Stimulated activated CD8-positive, alpha-beta memory T cell treated with anti-CD3 and anti-CD28 coated beads, Interleukin-15, amount 100 ng/mL, for 24 hours (primary cell): ENCODE results near the gene PHYHIPL.
"Not testable (repeated sequence)": the region's sequence is repeated elsewhere in the genome, so short reads cannot be mapped to it uniquely, and the experiment has no call there.

Experiments used
- DNase-seq: peaks from one replicate; pipeline ENCODE4 v3.0.0-alpha.2; 2020; ENCODE audit warnings: low read depth

PHYHIPL gene

DNA sequence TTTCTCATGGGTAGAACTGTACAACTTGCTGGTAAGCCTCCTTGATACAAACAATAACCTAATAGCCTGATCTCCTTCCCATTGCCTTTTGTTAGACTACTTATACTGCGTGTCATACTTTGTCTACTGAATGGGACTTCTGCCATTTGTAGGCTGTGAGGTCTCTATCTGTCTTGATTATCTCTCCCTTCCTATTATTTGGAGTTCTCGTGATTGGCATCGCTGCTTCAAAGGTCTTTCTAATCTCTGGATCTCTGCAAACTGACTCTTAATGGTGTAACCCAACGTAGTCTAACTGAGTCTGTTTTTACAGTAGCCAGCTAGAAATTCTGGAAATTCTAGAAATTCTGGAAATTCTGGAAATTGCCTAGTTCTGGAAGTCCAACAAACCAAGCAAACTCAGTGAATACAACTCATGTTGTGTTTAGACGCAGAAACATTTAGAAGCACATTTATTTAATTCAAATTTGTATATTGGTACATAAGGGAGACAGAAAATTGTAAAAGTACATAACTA is 29.8 kb downstream of the PHYHIPL start:
- DNase-seq = no peak

DNA sequence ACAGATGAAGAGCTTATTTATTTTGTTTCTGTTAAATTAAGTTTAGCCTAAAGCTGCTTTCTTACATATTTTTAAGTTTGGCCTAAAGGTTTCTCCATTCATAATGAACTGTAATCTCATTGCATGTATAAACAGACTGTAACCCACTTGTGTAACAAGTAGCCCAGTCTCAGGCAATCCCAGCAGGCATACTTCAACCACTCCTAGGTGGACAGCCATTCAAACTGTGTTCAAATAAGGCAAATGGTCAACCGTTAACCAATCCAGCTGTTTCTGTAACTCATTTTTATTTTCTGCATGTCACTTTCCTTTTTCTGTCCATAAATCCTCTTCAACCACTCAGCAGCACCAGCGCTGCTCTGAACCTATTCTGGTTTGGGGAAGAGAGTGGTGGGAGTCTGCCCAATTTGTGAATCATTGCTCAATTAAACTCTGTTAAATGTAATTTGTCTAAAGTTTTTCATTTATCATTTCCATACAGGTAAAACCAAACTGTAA is 35.9 kb downstream of the PHYHIPL start:
- no peak for DNase-seq

DNA sequence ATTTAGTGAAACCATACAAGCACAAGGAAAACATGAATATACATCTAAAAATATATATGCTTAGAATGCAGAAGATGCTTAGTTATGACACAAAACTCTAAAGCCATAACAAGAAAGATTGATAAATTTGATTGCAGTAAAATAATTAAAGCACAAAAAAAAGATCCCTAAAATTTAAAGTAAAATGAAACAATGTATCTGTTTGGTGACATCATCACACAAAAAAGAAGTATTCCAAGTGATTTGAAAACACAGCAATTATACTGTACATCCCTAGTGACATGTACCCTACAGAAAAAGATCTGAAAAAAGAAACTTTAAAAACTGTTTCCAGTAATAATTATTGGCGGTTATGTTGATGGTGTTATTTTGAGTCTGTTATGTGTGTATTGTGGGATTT is 37.7 kb downstream of the PHYHIPL start:
- DNase-seq = no peak

DNA sequence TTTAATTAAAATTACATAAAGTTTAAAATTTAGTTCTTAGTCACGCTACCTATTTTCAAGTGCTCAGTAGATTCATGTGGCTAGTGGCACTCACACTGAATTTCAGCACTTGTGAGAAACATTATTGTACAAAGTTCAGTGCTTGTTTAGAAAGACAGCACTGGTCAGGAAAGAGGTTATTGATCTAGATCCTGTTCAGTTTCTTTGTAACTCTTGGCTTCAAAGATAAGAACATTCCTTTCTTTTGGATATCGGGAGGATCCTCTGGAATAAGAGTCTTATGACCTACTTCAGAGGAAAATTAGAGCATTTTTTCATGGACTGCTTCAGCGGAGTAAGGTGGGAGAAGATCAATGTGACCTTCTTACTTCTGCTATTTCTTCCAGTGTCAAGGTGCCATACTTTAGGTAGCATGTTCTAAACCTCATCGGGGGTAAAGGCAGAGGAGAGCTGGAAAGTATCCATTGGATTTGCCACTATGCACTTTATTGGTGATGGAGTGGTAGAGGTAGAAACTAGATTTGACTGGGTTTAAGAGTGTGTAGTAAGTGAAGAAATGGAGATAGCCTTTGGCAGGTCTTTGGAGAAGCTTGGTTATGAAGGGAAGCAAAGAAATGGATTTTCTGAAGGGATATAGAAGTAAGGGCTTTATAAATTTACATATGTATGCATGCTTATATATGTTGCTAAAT is 39.9 kb downstream of the PHYHIPL start:
- DNase-seq = no peak

DNA sequence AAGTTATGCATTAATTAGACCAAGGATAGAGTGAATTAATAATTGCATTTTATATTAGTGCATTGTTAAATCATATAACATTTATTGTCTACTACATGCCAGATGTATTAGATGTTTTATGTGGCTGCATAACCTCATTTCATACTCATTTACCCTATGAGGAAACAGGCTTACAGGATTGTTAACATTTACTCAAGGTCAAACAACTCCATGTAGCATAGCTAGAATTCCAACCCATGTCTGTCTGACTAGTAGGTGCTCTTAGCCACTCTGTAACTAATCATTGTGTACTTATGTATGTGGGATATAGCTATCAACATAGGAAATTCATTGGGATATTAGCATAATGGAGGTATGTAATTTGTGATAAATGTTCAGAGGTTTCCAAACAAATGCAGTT is 46.3 kb downstream of the PHYHIPL start:
- DNase-seq = no peak

DNA sequence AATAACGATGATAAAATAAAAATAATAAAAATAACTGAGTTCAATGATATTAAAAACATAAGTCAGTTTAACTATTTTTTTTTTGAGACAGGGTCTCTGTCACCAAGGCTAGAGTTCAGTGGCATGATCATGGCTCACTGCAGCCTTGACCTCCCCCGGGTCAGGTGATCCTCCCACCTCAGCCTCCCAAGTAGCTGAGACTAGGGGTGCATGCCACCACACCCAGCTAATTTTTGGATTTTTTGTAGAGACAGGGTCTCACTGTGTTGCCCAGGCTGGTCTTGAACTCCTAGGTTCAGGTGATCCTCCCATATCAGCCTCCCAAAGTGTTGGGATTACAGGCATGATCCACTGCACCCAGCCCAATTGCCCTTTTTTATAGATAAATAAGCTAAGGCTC is 47.2 kb downstream of the PHYHIPL start:
- DNase-seq = not testable (repeated sequence)

DNA sequence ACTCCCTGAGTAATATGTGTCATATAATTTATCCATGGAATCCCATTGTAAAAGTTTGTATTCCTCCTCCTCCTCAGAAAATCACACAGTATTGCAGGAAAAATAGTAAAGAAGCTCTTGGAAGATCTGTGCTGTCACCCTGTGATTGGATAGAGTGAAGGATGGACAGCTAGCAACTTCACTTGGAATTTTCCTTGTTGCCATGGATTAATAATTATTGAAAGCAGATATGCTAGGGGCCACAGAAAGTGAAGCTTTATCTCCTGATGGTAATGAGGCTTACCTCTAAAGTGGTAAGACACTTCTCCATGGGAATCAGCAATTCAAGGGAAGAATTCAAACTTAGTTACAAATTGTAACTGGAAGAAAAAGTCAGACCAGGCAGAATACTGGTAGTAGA is 48.8 kb downstream of the PHYHIPL start:
- DNase-seq = no peak

DNA sequence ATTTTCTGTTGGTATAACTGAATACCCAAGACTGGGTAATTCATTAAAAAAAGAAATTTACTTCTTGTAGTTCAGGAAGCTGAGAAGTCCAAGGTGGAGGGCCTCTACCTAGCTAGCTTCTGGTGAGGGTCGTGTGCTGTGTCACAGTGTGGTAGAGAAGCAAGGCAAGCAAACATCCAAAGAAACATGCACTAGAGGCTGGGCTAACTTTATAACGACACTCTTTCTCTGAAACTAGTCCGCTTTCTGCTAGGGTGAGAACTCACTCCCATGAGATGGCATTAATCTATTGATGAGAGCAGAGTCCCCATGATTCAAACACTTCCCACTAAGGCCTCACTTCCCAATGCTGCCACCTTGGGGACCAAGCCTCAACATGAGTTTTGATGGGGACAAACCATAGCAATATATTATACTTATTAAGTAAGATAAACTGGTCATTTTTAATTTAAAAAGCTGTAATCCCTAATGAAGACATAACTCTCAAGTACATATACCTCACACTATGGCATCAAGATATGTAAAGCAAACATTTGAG is 50.8 kb downstream of the PHYHIPL start:
- no peak for DNase-seq

DNA sequence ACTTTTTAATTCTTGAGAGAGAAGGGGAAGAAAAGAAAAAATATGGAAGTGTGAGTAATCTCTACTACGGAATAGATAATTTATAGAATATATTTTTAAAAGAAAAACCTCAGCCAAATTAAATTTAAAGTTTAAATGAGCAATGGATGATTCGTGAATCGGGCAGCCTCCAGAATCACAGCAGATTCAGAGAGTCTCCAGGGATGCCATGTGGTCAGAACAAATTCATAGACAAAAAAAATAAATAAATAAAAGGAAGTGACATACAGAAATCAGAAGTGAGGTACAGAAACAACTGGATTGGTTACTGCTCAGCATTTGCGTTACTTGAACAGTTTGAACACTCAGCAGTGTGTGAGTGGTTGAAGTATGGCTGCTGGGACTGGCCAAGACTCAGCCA is 53.0 kb downstream of the PHYHIPL start:
- DNase-seq = no peak

DNA sequence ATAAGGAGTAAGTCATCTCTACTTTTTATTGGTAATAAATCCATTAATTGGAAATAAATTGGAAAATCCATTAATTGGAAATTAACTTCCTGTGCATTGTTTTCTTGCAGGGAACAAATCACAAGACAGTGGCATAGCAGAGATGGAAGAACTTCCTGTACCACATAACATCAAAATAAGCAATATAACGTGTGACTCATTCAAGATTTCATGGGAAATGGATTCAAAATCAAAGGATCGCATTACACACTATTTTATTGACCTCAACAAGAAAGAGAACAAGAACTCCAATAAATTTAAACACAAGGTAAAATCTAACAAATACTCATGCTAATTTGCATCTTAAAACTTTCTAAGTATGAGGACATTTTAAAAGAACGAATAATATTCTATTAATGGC is 57.8 kb downstream of the PHYHIPL start:
- DNase-seq = no peak

DNA sequence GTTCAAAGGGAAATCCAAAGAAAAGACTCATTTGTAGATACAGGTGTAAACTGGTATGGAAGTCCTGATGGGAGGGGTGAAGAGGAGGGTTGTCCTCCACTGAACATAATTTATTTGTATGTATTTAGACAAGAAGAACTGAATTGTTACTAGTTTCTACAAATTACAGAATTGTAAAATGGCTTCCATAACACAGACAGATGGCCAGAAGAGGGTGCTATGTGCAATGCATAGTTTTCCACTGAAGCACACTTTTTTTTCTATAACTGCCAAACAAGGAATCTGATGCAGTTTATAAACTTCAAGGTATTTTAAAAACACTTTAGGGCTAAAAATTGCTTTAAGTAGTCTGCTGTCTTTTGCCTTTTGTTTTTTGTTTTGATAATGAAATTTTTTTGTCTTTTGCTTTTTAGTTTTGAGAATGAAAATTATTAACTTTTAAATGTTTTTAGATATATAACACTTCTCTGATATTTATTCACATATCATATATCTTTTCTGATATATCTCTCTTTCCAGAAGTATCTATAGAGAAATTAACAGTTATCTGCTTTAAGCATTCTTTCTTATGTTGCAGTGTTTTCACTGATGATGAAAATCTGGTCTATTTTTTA is 58.5 kb downstream of the PHYHIPL start:
- DNase-seq = no peak

DNA sequence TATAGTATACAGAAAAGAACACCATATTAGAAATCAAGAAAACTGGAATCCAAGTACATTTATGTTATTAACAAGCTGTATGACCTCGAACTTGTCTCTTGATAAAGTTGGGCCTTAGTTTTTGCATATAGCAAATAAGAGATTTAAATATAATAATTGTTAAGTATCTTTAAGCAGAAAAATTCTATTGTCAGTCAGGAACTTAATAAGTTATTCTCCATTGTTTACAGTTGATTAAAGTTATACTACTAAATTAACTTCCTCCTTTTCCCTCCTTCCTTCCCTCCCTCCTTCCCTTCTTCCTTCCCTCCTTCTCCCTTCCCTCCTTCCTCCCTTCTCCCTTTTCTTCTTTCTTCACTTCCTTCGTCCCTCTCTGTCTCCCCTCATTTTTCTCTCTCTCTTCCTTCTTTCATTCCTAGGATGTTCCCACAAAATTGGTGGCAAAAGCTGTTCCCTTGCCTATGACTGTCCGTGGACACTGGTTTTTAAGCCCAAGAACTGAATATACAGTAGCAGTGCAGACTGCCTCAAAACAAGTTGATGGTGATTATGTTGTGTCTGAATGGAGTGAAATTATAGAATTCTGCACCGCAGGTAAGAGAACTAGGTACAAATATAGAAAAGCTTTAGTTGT is 59.7 kb downstream of the PHYHIPL start:
- DNase-seq = no peak

DNA sequence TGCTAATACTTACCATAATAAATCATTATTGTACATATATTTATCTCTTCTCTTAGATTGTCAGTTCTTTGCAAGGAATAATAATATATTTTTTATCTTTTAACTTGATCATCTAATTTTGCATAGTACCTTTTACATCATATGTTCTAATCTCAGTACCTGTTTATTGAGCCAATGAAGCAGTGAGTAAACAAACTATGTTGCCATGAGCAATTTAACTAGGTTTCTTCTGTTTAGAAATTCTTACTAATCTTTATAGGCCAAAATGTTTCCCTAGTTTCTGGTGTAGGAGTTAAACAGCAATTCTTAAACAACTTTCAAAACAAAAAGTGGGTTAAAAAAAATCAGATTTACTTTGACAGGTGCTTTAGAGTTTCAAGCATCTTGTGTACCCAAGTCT is 61.3 kb downstream of the PHYHIPL start:
- DNase-seq = no peak

DNA sequence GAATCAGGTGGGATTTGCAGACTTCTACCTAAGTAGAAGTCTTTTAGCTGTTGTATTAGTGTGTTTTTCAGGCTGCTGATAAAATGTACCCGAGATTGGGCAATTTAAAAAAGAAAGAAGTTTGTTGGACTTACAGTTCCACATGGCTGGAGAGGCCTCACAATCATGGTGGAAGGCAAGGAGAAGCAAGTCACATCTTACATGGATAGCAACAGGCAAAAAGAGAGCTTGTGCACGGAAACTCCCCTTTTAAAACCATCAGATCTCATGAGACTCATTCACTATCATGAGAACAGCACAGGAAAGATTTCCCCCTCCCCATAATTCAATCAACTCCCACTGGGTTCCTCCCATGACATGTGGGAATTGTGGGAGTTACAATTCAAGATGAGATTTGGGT is 62.7 kb downstream of the PHYHIPL start:
- DNase-seq = not testable (repeated sequence)

DNA sequence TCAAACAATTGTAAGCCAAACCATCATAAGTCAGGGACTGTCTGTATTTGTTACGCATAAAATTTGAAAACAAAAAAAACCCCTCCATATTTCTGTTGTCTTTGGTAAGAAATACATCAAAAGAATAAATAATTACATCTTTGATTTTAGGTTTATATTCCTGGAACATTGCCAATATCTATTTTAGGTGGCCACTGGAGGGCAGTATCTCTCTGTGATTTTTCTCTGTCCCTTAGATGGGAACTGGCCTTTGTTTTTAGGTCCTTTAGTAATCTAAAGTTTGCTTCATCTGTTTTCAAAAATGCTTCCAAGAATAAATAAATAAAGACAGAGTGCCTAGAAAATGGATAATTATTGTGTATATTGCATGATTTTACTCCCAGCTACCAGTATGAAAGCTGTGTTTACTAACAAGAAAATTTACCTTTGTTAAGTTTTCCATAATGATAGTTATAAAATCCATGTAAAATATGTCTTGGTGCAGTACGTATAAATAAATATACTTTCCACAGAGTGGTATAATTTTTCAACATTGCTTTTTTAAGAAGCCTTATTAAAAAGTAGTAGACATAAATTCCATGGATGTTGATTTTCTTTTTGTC is 64.2 kb downstream of the PHYHIPL start:
- DNase-seq = no peak

DNA sequence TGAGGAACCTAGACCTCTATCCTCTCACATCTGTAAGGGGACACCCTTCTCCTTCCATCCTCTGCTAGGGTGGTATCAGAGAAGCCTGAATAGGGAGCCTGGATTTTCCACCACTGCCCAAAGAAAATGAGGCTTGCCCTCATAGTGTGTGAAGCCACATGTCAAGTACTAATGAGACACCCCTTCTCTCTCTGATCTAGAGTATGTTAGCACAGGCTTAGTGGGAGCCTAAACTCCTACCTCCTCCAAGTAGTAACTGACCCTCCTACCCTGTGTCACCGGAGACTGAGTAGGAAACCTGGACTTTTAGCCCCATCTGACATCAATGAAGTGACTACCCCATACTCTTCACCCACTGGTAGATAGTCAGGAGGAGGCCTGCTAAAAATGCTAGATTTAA is 65.6 kb downstream of the PHYHIPL start:
- no peak for DNase-seq

DNA sequence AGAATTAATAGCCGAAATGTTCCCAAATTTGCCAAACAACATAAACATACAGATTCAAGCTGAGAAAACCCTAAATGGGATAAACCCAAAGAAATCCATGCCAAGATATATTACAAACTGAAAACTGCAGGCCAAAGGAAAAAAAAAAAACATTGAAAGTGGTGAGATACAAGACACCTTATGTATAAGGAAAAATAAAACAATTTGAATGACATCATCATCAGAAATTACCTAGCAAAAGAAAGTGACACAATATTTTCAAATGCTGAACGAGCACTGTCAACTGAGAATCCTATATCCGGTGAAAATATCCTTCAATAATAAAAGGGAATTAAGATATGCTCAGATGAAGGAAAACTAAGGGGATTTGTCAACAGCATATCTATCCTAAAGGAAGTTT is 66.5 kb downstream of the PHYHIPL start:
- no peak for DNase-seq

DNA sequence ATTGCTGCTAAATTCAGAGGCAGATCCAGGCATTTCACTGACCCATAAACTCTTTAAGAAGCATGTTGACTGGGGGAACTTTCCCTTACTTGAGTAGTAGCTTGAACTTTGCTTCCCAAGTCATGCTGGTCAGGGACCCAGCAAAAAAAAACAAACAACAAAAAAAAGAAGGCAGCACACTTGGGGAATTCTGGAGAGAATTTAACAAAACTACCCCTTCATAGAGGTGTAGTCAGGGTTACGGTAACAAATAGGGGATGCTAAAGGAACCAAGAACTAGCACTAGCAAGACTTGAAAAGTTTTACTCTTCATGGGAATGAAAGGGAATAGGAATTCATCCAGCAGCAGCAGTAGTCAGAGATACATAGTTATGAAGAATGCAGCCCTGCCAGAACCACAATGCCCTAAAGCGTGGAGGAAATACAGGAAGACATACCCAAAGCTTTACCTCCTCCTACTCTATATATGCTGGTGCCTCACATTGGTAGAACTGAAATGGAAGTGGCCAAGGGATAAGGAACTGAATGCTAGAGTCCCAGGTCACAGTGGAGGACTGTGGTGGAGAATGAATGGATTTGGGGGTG is 67.3 kb downstream of the PHYHIPL start:
- DNase-seq = no peak

DNA sequence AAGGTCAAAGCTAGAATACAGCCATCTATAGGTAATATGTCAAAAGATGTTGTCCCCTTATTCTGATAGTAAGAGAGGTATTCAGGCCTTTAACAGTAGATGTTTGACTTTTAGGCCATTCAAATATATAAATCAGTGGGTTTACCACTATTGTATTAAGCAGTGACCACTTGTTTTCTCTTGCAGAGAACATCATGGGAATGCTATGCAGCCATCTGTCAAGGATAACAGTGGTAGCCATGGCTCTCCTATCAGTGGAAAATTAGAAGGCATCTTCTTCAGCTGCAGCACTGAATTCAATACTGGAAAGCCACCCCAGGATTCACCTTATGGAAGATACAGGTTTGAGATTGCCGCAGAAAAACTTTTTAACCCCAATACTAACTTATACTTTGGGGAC is 68.4 kb downstream of the PHYHIPL start:
- no peak for DNase-seq

DNA sequence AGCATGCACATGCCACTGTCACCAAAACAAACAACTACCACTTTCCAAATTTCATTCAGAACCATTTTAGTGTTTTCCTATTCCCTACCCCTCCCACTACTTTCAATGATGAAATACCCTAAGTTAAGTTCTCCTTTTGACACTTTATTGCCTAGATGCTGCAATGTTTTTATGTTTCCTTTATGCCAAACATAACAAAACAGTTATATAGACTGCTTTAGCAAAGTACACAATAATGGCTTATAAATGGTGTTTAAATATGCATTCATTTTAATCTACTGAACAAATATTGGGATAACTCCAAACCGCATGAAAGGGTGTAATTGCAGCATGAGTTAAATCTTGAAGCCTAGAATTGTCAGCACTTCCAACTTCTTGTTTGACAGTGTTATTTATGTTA is 69.2 kb downstream of the PHYHIPL start:
- DNase-seq = no peak

DNA sequence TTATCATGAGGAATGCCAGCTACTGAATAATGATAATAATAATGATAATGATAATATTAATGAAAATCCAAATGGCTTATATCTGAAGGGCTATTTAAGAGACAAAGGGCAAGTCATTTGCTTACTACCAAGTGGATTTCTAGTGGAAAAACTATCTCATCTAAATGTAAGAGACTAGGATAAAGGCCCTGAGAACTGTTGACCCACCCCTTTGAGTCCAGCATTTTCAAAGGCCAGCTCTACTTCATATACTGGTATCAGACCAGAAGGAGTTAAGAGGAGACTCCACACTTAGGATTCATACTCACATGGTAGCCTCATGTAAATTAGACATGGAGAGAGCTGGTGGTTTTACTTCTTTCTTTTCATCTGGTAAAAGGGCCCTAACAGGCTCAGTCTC is 76.0 kb downstream of the PHYHIPL start:
- no peak for DNase-seq

DNA sequence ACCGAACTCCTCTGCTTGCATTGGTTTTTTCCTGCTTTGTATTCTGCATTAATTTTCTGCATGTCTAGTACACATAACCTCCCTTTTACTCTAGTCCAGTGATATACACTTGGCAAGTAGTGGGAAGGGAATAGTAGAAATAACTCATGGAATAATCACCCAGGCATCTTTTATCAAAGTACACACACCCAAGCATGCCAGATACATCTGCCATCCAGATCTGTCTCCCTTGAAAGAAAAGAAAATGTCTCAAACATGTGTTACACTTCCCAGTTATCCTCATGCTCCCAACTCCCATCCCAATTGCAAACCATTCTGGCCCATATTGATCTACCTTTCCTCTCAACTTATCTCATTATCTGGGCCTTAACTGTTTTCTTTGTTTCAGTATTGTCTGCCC is 79.0 kb downstream of the PHYHIPL start:
- no peak for DNase-seq
